Measurements from ENCODE around the gene ZNF32.

DNA sequence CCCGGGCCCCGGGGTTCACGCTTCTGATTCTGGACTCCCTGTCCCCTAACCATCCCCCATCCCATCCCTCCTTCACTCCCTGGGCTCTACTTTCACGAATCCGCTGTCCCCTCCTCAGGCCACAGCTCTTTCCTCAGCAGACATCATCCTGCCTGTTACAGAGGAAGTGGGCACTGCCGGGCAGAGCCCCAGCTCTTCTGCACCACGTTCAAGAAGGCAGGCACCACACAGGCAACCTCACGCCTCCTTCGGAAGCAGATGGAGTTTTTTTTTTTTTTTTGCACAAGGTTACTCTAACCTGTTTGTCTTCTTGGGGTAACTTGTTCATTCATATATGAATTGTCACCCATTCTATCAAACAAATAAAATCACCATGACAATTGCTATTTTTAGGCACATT is 17.9 kb upstream of the ZNF32 start:
- TF ChIP-seq POLR2A (IDR thresholded peaks at IDR 0.05): no peak
- no peak for TF ChIP-seq CTCF (IDR thresholded peaks at IDR 0.05 in 8 of 11, conservative IDR thresholded peaks at IDR 0.05 in 3 of 11)
- no peak for TF ChIP-seq POLR2AphosphoS5 (IDR thresholded peaks at IDR 0.05)

All from spleen (tissue), 7 donors.